ENCODE results near the gene SGCD. TPM values are rescaled to one million over a fixed set of nuclear protein-coding genes. Genes with fewer than 3 reads are reported as not detected.

The SGCD gene
- total RNA-seq, 1 donor from 2014 or later: 6.0 TPM

- no peak for ATAC-seq
- Histone ChIP-seq H3K27ac (no peak overlapping the region), H3K36me3 (no peaks in the 10 kb centered on the region), H3K27me3 (ENCODE audit: low read depth) (no peaks in the 10 kb centered on the region), H3K9me3 (no peaks in the 10 kb centered on the region), H3K4me1 (no peaks in the 10 kb centered on the region), H3K4me3 (no peak overlapping the region)
- DNase-seq: no peak
- TF ChIP-seq CTCF (IDR thresholded peaks at IDR 0.05): no peak
- intact Hi-C loops (cut with DNase I): no loop called here
Measured at GRCh38 chr5:156590978-156591377, 264.0 kb downstream of the SGCD start.

- ATAC-seq: no peak
- intact Hi-C loops (cut with DNase I): no loop called here
- Histone ChIP-seq H3K4me1 (no peaks in the 10 kb centered on the region), H3K36me3 (no peaks in the 10 kb centered on the region), H3K27me3 (ENCODE audit: low read depth) (no peaks in the 10 kb centered on the region), H3K27ac (no peak overlapping the region), H3K4me3 (no peak overlapping the region), H3K9me3 (no peaks in the 10 kb centered on the region)
- DNase-seq: no peak
- TF ChIP-seq CTCF (IDR thresholded peaks at IDR 0.05): no peak
Measured at GRCh38 chr5:156591631-156592030, 264.7 kb downstream of the SGCD start.

GRCh38 chr5:156593546-156593945, 266.6 kb downstream of the SGCD start:
- Histone ChIP-seq H3K4me3 (no peak overlapping the region), H3K4me1 (no peaks in the 10 kb centered on the region), H3K9me3 (no peaks in the 10 kb centered on the region), H3K27me3 (ENCODE audit: low read depth) (no peaks in the 10 kb centered on the region), H3K27ac (no peak overlapping the region), H3K36me3 (no peaks in the 10 kb centered on the region)
- DNase-seq: no peak
- intact Hi-C loops (cut with DNase I): no loop called here
- no peak for ATAC-seq
- TF ChIP-seq CTCF (IDR thresholded peaks at IDR 0.05): no peak

GRCh38 chr5:156594406-156594805, 267.4 kb downstream of the SGCD start:
- Histone ChIP-seq H3K36me3 (no peaks in the 10 kb centered on the region), H3K27me3 (ENCODE audit: low read depth) (no peaks in the 10 kb centered on the region), H3K9me3 (no peaks in the 10 kb centered on the region), H3K27ac (no peak overlapping the region), H3K4me1 (no peaks in the 10 kb centered on the region), H3K4me3 (no peak overlapping the region)
- no peak for TF ChIP-seq CTCF (IDR thresholded peaks at IDR 0.05)
- DNase-seq (no peak), ATAC-seq (no peak)
- intact Hi-C loops (cut with DNase I): no loop called here

- H3K36me3 ChIP-seq: no peaks in the 10 kb centered on the region
- TF ChIP-seq CTCF (IDR thresholded peaks at IDR 0.05): no peak
- no peaks in the 10 kb centered on the region for H3K27me3 ChIP-seq (ENCODE audit: low read depth)
- no peaks in the 10 kb centered on the region for H3K9me3 ChIP-seq
- intact Hi-C loops (cut with DNase I): no loop called here
- ATAC-seq (peak; percentile 50 to 68), DNase-seq (peak; percentile 49)
- no peak overlapping the region for H3K4me3 ChIP-seq
- H3K27ac ChIP-seq: no peak overlapping the region
- no peaks in the 10 kb centered on the region for H3K4me1 ChIP-seq
Measured at GRCh38 chr5:156595132-156595787, 268.3 kb downstream of the SGCD start.
